ENCODE results near the gene DIDO1. TPM values are rescaled to one million over a fixed set of nuclear protein-coding genes. Genes with fewer than 3 reads are reported as not detected.

The DIDO1 gene
- total RNA-seq, 3 donors from 2014 or later: 59.8 to 83.1 (median 64.9) TPM

- no peak for TF ChIP-seq CTCF (IDR thresholded peaks at IDR 0.05)
- no peak for TF ChIP-seq POLR2A (IDR thresholded peaks at IDR 0.05)
- no peak for TF ChIP-seq POLR2AphosphoS5 (IDR thresholded peaks at IDR 0.05)
- Histone ChIP-seq H3K36me3 (no peaks in the 10 kb centered on the region), H3K9me3 (no peaks in the 10 kb centered on the region), H3K4me1 (peaks cover 0 to 28% of the 10 kb centered on the region in 2 donors), H3K27me3 (no peaks in the 10 kb centered on the region), H3K27ac (no peak overlapping the region), H3K4me3 (no peak overlapping the region)
- DNase-seq (ENCODE audit: low spot score in 2 of 2): no peak
- intact Hi-C loops (cut with DNase I; ENCODE audit: low total_unique reads): no loop called here
Measured at GRCh38 chr20:62897666-62898065, 28.6 kb downstream of the DIDO1 start.

- Histone ChIP-seq H3K36me3 (no peaks in the 10 kb centered on the region), H3K27ac (no peak overlapping the region), H3K9me3 (no peaks in the 10 kb centered on the region), H3K4me1 (peaks cover 0 to 28% of the 10 kb centered on the region in 2 donors), H3K27me3 (no peaks in the 10 kb centered on the region), H3K4me3 (no peak overlapping the region)
- no peak for DNase-seq (ENCODE audit: low spot score in 2 of 2)
- TF ChIP-seq POLR2AphosphoS5 (IDR thresholded peaks at IDR 0.05) (no peak), CTCF (IDR thresholded peaks at IDR 0.05) (no peak), POLR2A (IDR thresholded peaks at IDR 0.05) (no peak)
- intact Hi-C loops (cut with DNase I; ENCODE audit: low total_unique reads): no loop called here
Measured at GRCh38 chr20:62896526-62896925, 29.8 kb downstream of the DIDO1 start.

- no peak for TF ChIP-seq CTCF (IDR thresholded peaks at IDR 0.05)
- TF ChIP-seq POLR2AphosphoS5 (IDR thresholded peaks at IDR 0.05): no peak
- no peak for TF ChIP-seq POLR2A (IDR thresholded peaks at IDR 0.05)
- H3K27me3 ChIP-seq: no peaks in the 10 kb centered on the region
- H3K4me3 ChIP-seq: no peak overlapping the region
- no peaks in the 10 kb centered on the region for H3K36me3 ChIP-seq
- H3K27ac ChIP-seq: no peak overlapping the region
- H3K9me3 ChIP-seq: no peaks in the 10 kb centered on the region
- no peak for DNase-seq (ENCODE audit: low spot score in 2 of 2)
- peaks cover 0 to 28% of the 10 kb centered on the region in 2 donors for H3K4me1 ChIP-seq
- intact Hi-C loops (cut with DNase I; ENCODE audit: low total_unique reads): no loop called here
Measured at GRCh38 chr20:62895539-62895938, 30.8 kb downstream of the DIDO1 start.

- Histone ChIP-seq H3K27me3 (no peaks in the 10 kb centered on the region), H3K9me3 (no peaks in the 10 kb centered on the region), H3K4me1 (peaks cover 0 to 17% of the 10 kb centered on the region in 2 donors), H3K4me3 (no peak overlapping the region), H3K27ac (no peak overlapping the region), H3K36me3 (no peaks in the 10 kb centered on the region)
- intact Hi-C loops (cut with DNase I; ENCODE audit: low total_unique reads): loop anchor here (5.0 kb wide), 1 partner anchor 113 kb away; the partner anchor contains the start of gene BHLHE23
- DNase-seq (ENCODE audit: low spot score in 2 of 2): no peak
- no peak for TF ChIP-seq POLR2A (IDR thresholded peaks at IDR 0.05)
Measured at GRCh38 chr20:62894261-62894660, 32.0 kb downstream of the DIDO1 start.

- peaks cover 0 to 11% of the 10 kb centered on the region in 2 donors for H3K4me1 ChIP-seq
- no peaks in the 10 kb centered on the region for H3K36me3 ChIP-seq
- intact Hi-C loops (cut with DNase I; ENCODE audit: low total_unique reads): loop anchor here (5.0 kb wide), 1 partner anchor 114 kb away; the partner anchor contains the start of gene BHLHE23
- H3K27me3 ChIP-seq: no peaks in the 10 kb centered on the region
- no peak overlapping the region for H3K27ac ChIP-seq
- H3K4me3 ChIP-seq: no peak overlapping the region
- TF ChIP-seq POLR2A (IDR thresholded peaks at IDR 0.05) (no peak), CTCF (IDR thresholded peaks at IDR 0.05) (no peak), POLR2AphosphoS5 (IDR thresholded peaks at IDR 0.05) (no peak)
- H3K9me3 ChIP-seq: no peaks in the 10 kb centered on the region
- DNase-seq (ENCODE audit: low spot score in 2 of 2): no peak
Measured at GRCh38 chr20:62893700-62894099, 32.6 kb downstream of the DIDO1 start.
